HepG2 (cell line): ENCODE results near the gene LANCL1. TPM values are rescaled to one million over a fixed set of nuclear protein-coding genes. Genes with fewer than 3 reads are reported as not detected.

Source experiments
- ATAC-seq: fragments of 200-7000 bp; cut with Tn5 transposase; 3 replicates; pipeline ENCODE4 v1.9.1; 2020; ENCODE audit warnings: mild to moderate bottlenecking, moderate library complexity
- BruUV-seq: library from RNA; stranded (reverse); fragments of 400-500 nt; replicated peaks from 2 replicates; lab custom pipeline; 2021; lab: Mats Ljungman, UMichigan
- CTCF ChIA-PET: fragments of 300-600 bp; formaldehyde crosslinking; extraction: SDS; loops from one replicate; lab custom pipeline; 2021; ENCODE audit warnings: low total read pairs, inconsistent platforms, low intra/inter-chr PET ratio; lab: Yijun Ruan, JAX
- POLR2A ChIA-PET: fragments of 350-600 bp; sonication (Branson Sonifier 250); formaldehyde crosslinking; loops from one replicate; lab custom pipeline; 2020; ENCODE audit warnings: antibody characterized with exemption, inconsistent platforms; lab: Yijun Ruan, JAX
- DNase-seq: peaks from one replicate; pipeline ENCODE4 v3.0.0-alpha.2; 2015; ENCODE audit warnings: low spot score
- FAIRE-seq: peaks from 3 replicates; lab custom pipeline; 2011; peaks lifted over from hg19 to GRCh38; lab: Jason Lieb, UNC
- H2AFZ ChIP-seq: one replicate; pipeline ENCODE4 v1.6.1; 2011; ENCODE audit warnings: low read length, inconsistent platforms
- H3K27ac ChIP-seq: fragments of 300-600 bp; 3 replicates; pipeline ENCODE4 v1.8.0; 2011; ENCODE audit warnings: mixed run types, mild to moderate bottlenecking, mixed read lengths, low read length, inconsistent platforms; ENCODE audit not compliant: insufficient read depth; ENCODE audit errors: extremely low read length
- H3K27me3 ChIP-seq, 2 experiments: fragments of 200-600 bp in 1 of 2; 2 replicates in 1 of 2; 3 replicates in 1 of 2; pipeline versions ENCODE4 v1.6.0 to v1.8.0; 2011; ENCODE audit warnings: low read length in 2 of 2, mild to moderate bottlenecking in 2 of 2, moderate library complexity in 2 of 2, inconsistent platforms in 1 of 2; ENCODE audit not compliant: insufficient read depth in 2 of 2, control insufficient read depth in 1 of 2
- H3K36me3 ChIP-seq, 2 experiments: fragments of 200-600 bp in 1 of 2; replicated peaks in 1 of 2; 2 replicates in 1 of 2; 3 replicates in 1 of 2; pipeline versions ENCODE4 v1.5.1 to v1.8.0; 2011; ENCODE audit warnings: low read length in 2 of 2, inconsistent platforms in 1 of 2; ENCODE audit not compliant: insufficient read depth in 2 of 2, control insufficient read depth in 1 of 2
- H3K4me1 ChIP-seq: 2 replicates; pipeline ENCODE4 v1.5.1; 2012; ENCODE audit warnings: low read length, inconsistent platforms; ENCODE audit not compliant: insufficient read depth
- H3K4me2 ChIP-seq: 2 replicates; pipeline ENCODE4 v1.6.0; 2011; ENCODE audit warnings: low read depth, low read length, inconsistent platforms
- H3K4me3 ChIP-seq, 3 experiments: fragments of 200-600 bp in 1 of 3; sonication (generic), shearing (Covaris generic) in 1 of 3; replicated peaks in 1 of 3; 2 replicates each; pipeline ENCODE4 v1.5.1; 2011 to 2016; ENCODE audit warnings: low read length in 3 of 3, inconsistent platforms in 2 of 3, low read depth in 2 of 3, mild to moderate bottlenecking in 2 of 3, control low read depth in 1 of 3, mixed read lengths in 1 of 3; ENCODE audit not compliant: insufficient read depth in 1 of 3
- H3K79me2 ChIP-seq: one replicate; pipeline ENCODE4 v1.6.1; 2011; ENCODE audit warnings: low read length, inconsistent platforms; ENCODE audit not compliant: insufficient read depth
- H3K9ac ChIP-seq: 2 replicates; pipeline ENCODE4 v1.6.0; 2011; ENCODE audit warnings: mild to moderate bottlenecking, low read depth, low read length, inconsistent platforms; ENCODE audit not compliant: insufficient read depth
- H3K9me3 ChIP-seq: 2 replicates; pipeline ENCODE4 v1.5.1; 2012; ENCODE audit warnings: mild to moderate bottlenecking, low read length
- H4K20me1 ChIP-seq: 2 replicates; pipeline ENCODE4 v1.6.0; 2011; ENCODE audit warnings: inconsistent platforms, mild to moderate bottlenecking, low read length, moderate library complexity; ENCODE audit not compliant: insufficient read depth
- BATF2 ChIP-seq: sonication (generic); formaldehyde crosslinking; IDR thresholded peaks from 2 replicates; pipeline ENCODE4 v1.8.0; 2022; ENCODE audit warnings: mild to moderate bottlenecking, missing genetic modification reagents, moderate library complexity
- DRAP1 ChIP-seq: IDR thresholded peaks from 2 replicates; pipeline ENCODE4 v1.6.1; 2016; ENCODE audit warnings: missing genetic modification reagents, missing compliant biosample characterization
- GATA4 ChIP-seq: sonication (generic); IDR thresholded peaks from 2 replicates; pipeline ENCODE4 v1.6.1; 2016; ENCODE audit warnings: antibody characterized with exemption, low read depth, borderline replicate concordance
- PAF1 ChIP-seq: IDR thresholded peaks from 2 replicates; pipeline ENCODE4 v1.6.1; 2016; ENCODE audit warnings: missing genetic modification reagents, missing compliant biosample characterization
- USF2 ChIP-seq, 2 experiments: sonication (generic) in 1 of 2; formaldehyde crosslinking in 1 of 2; IDR thresholded peaks; 2 replicates each; pipeline versions ENCODE4 v1.5.1 to v1.6.1; 2011 to 2020; ENCODE audit warnings: borderline replicate concordance in 1 of 2, low read depth in 1 of 2, low read length in 1 of 2, mild to moderate bottlenecking in 1 of 2, missing genetic modification reagents in 1 of 2, moderate library complexity in 1 of 2
- ZBED4 ChIP-seq: sonication (generic); formaldehyde crosslinking; IDR thresholded peaks from 2 replicates; pipeline ENCODE4 v1.4.0; 2020; ENCODE audit warnings: missing genetic modification reagents, borderline replicate concordance
- ZBTB37 ChIP-seq: sonication (generic); formaldehyde crosslinking; IDR thresholded peaks from 2 replicates; pipeline ENCODE4 v1.4.0; 2020; ENCODE audit warnings: mild to moderate bottlenecking, missing genetic modification reagents
- ZNF260 ChIP-seq: sonication (generic); formaldehyde crosslinking; IDR thresholded peaks from 2 replicates; pipeline ENCODE4 v1.4.0; 2020; ENCODE audit warnings: missing genetic modification reagents, low read depth, mild to moderate bottlenecking, borderline replicate concordance
- ZNF264 ChIP-seq: sonication (generic); formaldehyde crosslinking; IDR thresholded peaks from 2 replicates; pipeline ENCODE4 v1.4.0; 2020; ENCODE audit warnings: missing genetic modification reagents
- ZNF501 ChIP-seq: sonication (generic); formaldehyde crosslinking; IDR thresholded peaks from 2 replicates; pipeline ENCODE4 v1.5.1; 2020; ENCODE audit warnings: mild to moderate bottlenecking, moderate library complexity, missing genetic modification reagents
- ZNF557 ChIP-seq: sonication (generic); formaldehyde crosslinking; IDR thresholded peaks from 2 replicates; pipeline ENCODE4 v1.4.0; 2020; ENCODE audit warnings: missing genetic modification reagents
- ZNF562 ChIP-seq: sonication (generic); formaldehyde crosslinking; IDR thresholded peaks from 2 replicates; pipeline ENCODE4 v1.8.0; 2022; ENCODE audit warnings: missing genetic modification reagents, borderline replicate concordance
- ZNF572 ChIP-seq: sonication (generic); formaldehyde crosslinking; IDR thresholded peaks from 2 replicates; pipeline ENCODE4 v1.5.1; 2020; ENCODE audit warnings: mild to moderate bottlenecking, missing genetic modification reagents
- ZNF614 ChIP-seq: IDR thresholded peaks from 2 replicates; pipeline ENCODE4 v1.6.1; 2018; ENCODE audit warnings: missing biosample characterization, missing genetic modification reagents, inconsistent platforms, borderline replicate concordance
- WGBS: methylation state at CpG from one replicate; pipeline ENCODE4 v1.1.6; 2017; ENCODE audit warnings: low lambda C conversion rate; 5-methylcytosine and 5-hydroxymethylcytosine counted together
- in situ Hi-C: cut with HindIII; loops from 2 replicates; pipeline ENCODE4 v1.10.0; 2017; ENCODE audit warnings: low pct_unique_long_range_greater_than_20kb; ENCODE audit not compliant: extremely low pct_ligation_motif_present
- intact Hi-C: fragments of 100-400 bp; cut with micrococcal nuclease; formaldehyde crosslinking; loops from one replicate; pipeline ENCODE4 v1.10.0; 2022; ENCODE audit not compliant: unreplicated experiment
- polyA plus RNA-seq, 8 experiments: library from polyadenylated mRNA; depleted of rRNA in 3 of 8; stranded (reverse) in 7 of 8; unstranded in 1 of 8; fragments of >200 nt; fragmentation: Illumina TruSeq in 4 of 8; extraction: Trizol in 4 of 8; gene quantifications; 2 replicates each; pipeline versions ENCODE4 v1.2.1 to v1.2.3, GENCODE V29; 2011 to 2016; ENCODE audit warnings: low read depth in 4 of 8, missing spikeins in 1 of 8, mixed read lengths in 1 of 8; ENCODE audit not compliant: insufficient read depth in 1 of 8
- total RNA-seq, 5 experiments: library from RNA; depleted of rRNA; stranded (reverse); fragments of >200 nt; fragmentation: Illumina TruSeq; extraction: Trizol; gene quantifications; 2 replicates each; pipeline ENCODE4 v1.2.3, GENCODE V29; 2016; ENCODE audit warnings: low read depth in 1 of 5

The LANCL1 gene
- total and polyA plus RNA-seq, 2 of the 13 experiments (the other 11 are each of a cell fraction or from before 2014, with no cell fraction given) = 53.5 to 67.7 TPM

- TF ChIP-seq ZNF614 (CRISPR knock-in tag) = no peak
- TF ChIP-seq ZNF562 (CRISPR knock-in tag) = no peak
- TF ChIP-seq DRAP1 = no peak
- no peak for TF ChIP-seq GATA4
Measured at GRCh38 chr2:210388148-210388547, 88.4 kb downstream of the LANCL1 start (continued).

GRCh38 chr2:210387074-210387473, 89.5 kb downstream of the LANCL1 start:
- H3K27me3 ChIP-seq = no peaks in the 10 kb centered on the region
- H3K9me3 ChIP-seq = no peaks in the 10 kb centered on the region
- DNase-seq (no peak), ATAC-seq (no peak), FAIRE-seq (no peak)
- H3K4me3 ChIP-seq = no peak overlapping the region
- no peaks in the 10 kb centered on the region for H3K79me2 ChIP-seq
- H3K4me1 ChIP-seq = no peaks in the 10 kb centered on the region
- H3K4me2 ChIP-seq = no peak overlapping the region
- no peaks in the 10 kb centered on the region for H3K36me3 ChIP-seq
- no peak overlapping the region for H2AFZ ChIP-seq
- intact Hi-C loops = no loop called here
- POLR2A ChIA-PET = no interaction called here
- no peak overlapping the region for H3K9ac ChIP-seq
- in situ Hi-C loops = no loop called here
- H3K27ac ChIP-seq = no peak overlapping the region
- no peaks in the 10 kb centered on the region for H4K20me1 ChIP-seq
- no TSS peak for BruUV-seq
- 4% methylated on average over 1 of the region's 1 CpG for WGBS
- TF ChIP-seq ZBED4 = no peak
- TF ChIP-seq ZBTB37 (CRISPR knock-in tag) = no peak
- TF ChIP-seq ZNF501 (CRISPR knock-in tag) = no peak
- no peak for TF ChIP-seq ZNF557
- TF ChIP-seq ZNF264 (CRISPR knock-in tag) = no peak
- no peak for TF ChIP-seq ZNF260 (CRISPR knock-in tag)
- no peak for TF ChIP-seq ZNF572 (CRISPR knock-in tag)
- no peak for TF ChIP-seq PAF1 (CRISPR knock-in tag)
- TF ChIP-seq BATF2 = no peak
- no peak for TF ChIP-seq USF2 (IDR thresholded peaks at IDR 0.05; ENCODE audit: low read depth, low read length)
- TF ChIP-seq USF2 (CRISPR knock-in tag; IDR thresholded peaks at IDR 0.05; ENCODE audit: borderline replicate concordance) = no peak
- CTCF ChIA-PET = no interaction called here
